ENCODE data around the gene ARL11. TPM values are rescaled to one million over a fixed set of nuclear protein-coding genes. Genes with fewer than 3 reads are reported as not detected.

ARL11 gene
- total RNA-seq (2012; rRNA removed): not detected in 2 replicates
- not detected in 2 replicates for polyA plus RNA-seq (2012; rRNA removed)
- not detected in 2 replicates for polyA plus RNA-seq (2012; cell fraction: cytosol; rRNA removed)
- polyA plus RNA-seq (2012; cell fraction: nucleus; rRNA removed; ENCODE audit: low replicate concordance): not detected in 2 replicates
- Bru-seq, nascent RNA: not detected
- BruChase-seq, experiment 1, labeled RNA remaining after a 6-hour chase: not detected
- not detected for BruChase-seq, experiment 2, labeled RNA remaining after a 2-hour chase
- long read RNA-seq: 0 reads

DNA sequence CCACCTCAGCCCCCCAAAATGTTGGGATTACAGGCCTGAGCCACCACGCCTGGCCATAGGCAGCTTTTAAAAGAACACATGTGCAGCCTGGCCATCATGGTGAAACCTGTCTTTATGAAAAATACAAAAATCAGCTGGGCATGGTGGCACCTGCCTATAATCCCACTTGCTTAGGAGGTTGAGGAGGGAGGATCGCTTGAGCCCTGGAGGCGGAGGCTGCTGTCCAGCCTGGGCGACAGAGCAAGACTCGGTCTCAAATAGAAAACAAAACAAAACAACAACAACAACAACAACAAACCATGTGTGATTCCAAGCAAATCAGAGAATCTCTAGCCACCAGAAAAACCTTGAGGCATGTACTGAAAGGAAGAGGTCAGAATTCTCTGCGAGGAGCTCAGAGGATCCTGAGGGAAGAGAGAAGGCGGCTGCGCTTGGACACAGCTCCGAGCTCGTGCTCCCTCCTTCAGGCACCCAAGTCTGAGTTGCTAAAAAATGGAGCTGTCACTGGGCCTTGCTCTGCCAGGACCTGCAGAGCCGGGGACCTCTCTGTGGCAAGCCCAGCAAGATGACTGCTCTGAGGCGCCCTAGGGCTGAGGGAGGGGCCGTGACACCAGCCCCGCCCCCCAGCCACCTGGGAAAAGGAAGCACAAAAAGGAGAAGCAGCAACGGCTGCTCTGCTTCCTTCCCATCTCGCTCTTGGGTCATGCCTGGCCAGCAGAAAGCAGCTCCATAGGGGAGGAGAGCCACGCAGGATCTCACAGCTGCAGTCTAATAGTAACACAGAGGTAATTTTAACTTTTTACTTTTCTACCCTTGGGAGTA is at the start of gene ARL11:
ARL11 (plus strand) TSS at position 677 of the 822 bp plus-strand sequence. CDS start 1,941 bp downstream, outside the sequence.
- no peak within 1 kb of the TSS for H2AK9ac ChIP-seq (replicated peaks; ENCODE audit: low read depth, low read length, poor library complexity)
- TF ChIP-seq RFX5 (IDR thresholded peaks at IDR 0.05; ENCODE audit: low read depth, low read length): no peak
- TF ChIP-seq MAZ (IDR thresholded peaks at IDR 0.05; ENCODE audit: borderline replicate concordance, low read depth, low read length): no peak
- no peak for TF ChIP-seq RAD21 (IDR thresholded peaks at IDR 0.05; ENCODE audit: low read length)
- no peak for TF ChIP-seq FOS (IDR thresholded peaks at IDR 0.05; ENCODE audit: low read depth, low read length)
- no peak for TF ChIP-seq CEBPB (IDR thresholded peaks at IDR 0.05; ENCODE audit: low read depth, low read length)
- TF ChIP-seq, protein P1, sequence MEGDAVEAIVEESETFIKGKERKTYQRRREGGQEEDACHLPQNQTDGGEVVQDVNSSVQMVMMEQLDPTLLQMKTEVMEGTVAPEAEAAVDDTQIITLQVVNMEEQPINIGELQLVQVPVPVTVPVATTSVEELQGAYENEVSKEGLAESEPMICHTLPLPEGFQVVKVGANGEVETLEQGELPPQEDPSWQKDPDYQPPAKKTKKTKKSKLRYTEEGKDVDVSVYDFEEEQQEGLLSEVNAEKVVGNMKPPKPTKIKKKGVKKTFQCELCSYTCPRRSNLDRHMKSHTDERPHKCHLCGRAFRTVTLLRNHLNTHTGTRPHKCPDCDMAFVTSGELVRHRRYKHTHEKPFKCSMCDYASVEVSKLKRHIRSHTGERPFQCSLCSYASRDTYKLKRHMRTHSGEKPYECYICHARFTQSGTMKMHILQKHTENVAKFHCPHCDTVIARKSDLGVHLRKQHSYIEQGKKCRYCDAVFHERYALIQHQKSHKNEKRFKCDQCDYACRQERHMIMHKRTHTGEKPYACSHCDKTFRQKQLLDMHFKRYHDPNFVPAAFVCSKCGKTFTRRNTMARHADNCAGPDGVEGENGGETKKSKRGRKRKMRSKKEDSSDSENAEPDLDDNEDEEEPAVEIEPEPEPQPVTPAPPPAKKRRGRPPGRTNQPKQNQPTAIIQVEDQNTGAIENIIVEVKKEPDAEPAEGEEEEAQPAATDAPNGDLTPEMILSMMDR (conservative IDR thresholded peaks at IDR 0.05; ENCODE audit: low read depth, low read length): no peak
- no peak for TF ChIP-seq MXI1 (IDR thresholded peaks at IDR 0.05; ENCODE audit: borderline replicate concordance, low read depth, low read length)
- TF ChIP-seq CHD1 (IDR thresholded peaks at IDR 0.05; ENCODE audit: low read depth, low read length): no peak
- TF ChIP-seq, protein P2, sequence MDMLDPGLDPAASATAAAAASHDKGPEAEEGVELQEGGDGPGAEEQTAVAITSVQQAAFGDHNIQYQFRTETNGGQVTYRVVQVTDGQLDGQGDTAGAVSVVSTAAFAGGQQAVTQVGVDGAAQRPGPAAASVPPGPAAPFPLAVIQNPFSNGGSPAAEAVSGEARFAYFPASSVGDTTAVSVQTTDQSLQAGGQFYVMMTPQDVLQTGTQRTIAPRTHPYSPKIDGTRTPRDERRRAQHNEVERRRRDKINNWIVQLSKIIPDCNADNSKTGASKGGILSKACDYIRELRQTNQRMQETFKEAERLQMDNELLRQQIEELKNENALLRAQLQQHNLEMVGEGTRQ (IDR thresholded peaks at IDR 0.05; ENCODE audit: low read depth, low read length): no peak
- TF ChIP-seq SMC3 (IDR thresholded peaks at IDR 0.05; ENCODE audit: low read depth, low read length): no peak
- TF ChIP-seq RCOR1 (IDR thresholded peaks at IDR 0.05; ENCODE audit: insufficient replicate concordance, low read length): no peak
- TF ChIP-seq MAFK (IDR thresholded peaks at IDR 0.05; ENCODE audit: low read depth, low read length): no peak
- no peak for TF ChIP-seq BHLHE40 (IDR thresholded peaks at IDR 0.05; ENCODE audit: low read depth, low read length)
- in situ Hi-C loops (cut with MboI; ENCODE audit: low sequenced_read_pairs) (no loop called here), dilution Hi-C loops (cut with HindIII; ENCODE audit: low sequenced_read_pairs, unreplicated experiment) (no loop called here), intact Hi-C loops (cut with micrococcal nuclease) (no loop called here)
- H3K4me2 ChIP-seq (ENCODE audit: low read depth, low read length): no peak within 1 kb of the TSS
- POLR2A ChIA-PET (ENCODE audit: unreplicated experiment): no interaction called here
- WGBS, 2 experiments (ENCODE audit: extremely low coverage in 2 of 2, insufficient read length in 1 of 2): no CpG with 5 or more reads among the region's 17 CpGs
- no peak within 1 kb of the TSS for H2BK15ac ChIP-seq (ENCODE audit: low read depth, low read length)
- H3K14ac ChIP-seq (replicated peaks; ENCODE audit: low read depth, low read length): no peak within 1 kb of the TSS
- H3K4ac ChIP-seq (ENCODE audit: low read depth, low read length): no peak within 1 kb of the TSS
- H3K18ac ChIP-seq (ENCODE audit: low read depth, low read length): no peak within 1 kb of the TSS
- H3K4me3 ChIP-seq (ENCODE audit: insufficient read depth, low read depth, low read length): no peak within 1 kb of the TSS
- H3K27ac ChIP-seq (ENCODE audit: insufficient read depth, low read length): no peak within 1 kb of the TSS
- CTCF ChIA-PET: no interaction called here
- H2BK5ac ChIP-seq (ENCODE audit: low read depth, low read length, poor library complexity, severe bottlenecking): no peak within 1 kb of the TSS
- no peak within 1 kb of the TSS for H2AK5ac ChIP-seq (ENCODE audit: low read depth, low read length)
- no peaks in the 10 kb centered on the region for H3K9me3 ChIP-seq (ENCODE audit: control insufficient read depth, insufficient read depth, low read length)
- no TSS peak for BruUV-seq (replicated peaks)
- ATAC-seq (ENCODE audit: low read depth): no peak
- no peak within 1 kb of the TSS for H4K91ac ChIP-seq (ENCODE audit: insufficient read depth, low read depth, low read length)
- no peaks in the 10 kb centered on the region for H4K20me1 ChIP-seq (ENCODE audit: insufficient read depth, low read length)
- H4K8ac ChIP-seq (ENCODE audit: low read depth in 2 of 2, low read length in 2 of 2): no peak within 1 kb of the TSS
- no peak within 1 kb of the TSS for H4K5ac ChIP-seq (ENCODE audit: low read depth, low read length)
- H3K9ac ChIP-seq (ENCODE audit: low read depth, low read length): no peak within 1 kb of the TSS
- no peaks in the 10 kb centered on the region for H3K79me1 ChIP-seq (ENCODE audit: low read depth in 1 of 2, low read length in 2 of 2)
- H3K27me3 ChIP-seq (ENCODE audit: control insufficient read depth, insufficient read depth, low read length): no peaks in the 10 kb centered on the region
- H3K4me1 ChIP-seq (ENCODE audit: control insufficient read depth, insufficient read depth, low read length): peaks cover 5% of the 10 kb centered on the region; the same call in 1 of the 2 replicates
- no peaks in the 10 kb centered on the region for H3K36me3 ChIP-seq (ENCODE audit: control insufficient read depth, insufficient read depth, low read length)
- H3K23ac ChIP-seq (ENCODE audit: low read depth, low read length): no peak within 1 kb of the TSS
- H3K9me1 ChIP-seq (ENCODE audit: insufficient read depth, low read length): 0 out of 2 replicates have a peak, but pooled peaks cover 4% of the 10 kb centered on the region
- peak within 1 kb of the TSS; percentile 68 for H2AFZ ChIP-seq (replicated peaks; ENCODE audit: low read length, poor library complexity)
- no peak within 1 kb of the TSS for H3K56ac ChIP-seq (ENCODE audit: extremely low read depth, insufficient read depth, low read length)
- no peak within 1 kb of the TSS for H2BK20ac ChIP-seq (ENCODE audit: low read depth, low read length)
- no peak within 1 kb of the TSS for H2BK120ac ChIP-seq (ENCODE audit: low read depth, low read length)
- DNase-seq: no peak
